HCT116 (cell line): Measurements from ENCODE around the gene EIF4A3. TPM values are rescaled to one million over a fixed set of nuclear protein-coding genes. Genes with fewer than 3 reads are reported as not detected.

ENCODE experiments used
- ATAC-seq: fragments of 200-7000 bp; cut with Tn5 transposase; 2 replicates; pipeline ENCODE4 v1.9.1; 2020; ENCODE audit warnings: mild to moderate bottlenecking, moderate library complexity
- BruUV-seq: library from RNA; stranded (reverse); fragments of 400-500 nt; replicated peaks from 2 replicates; lab custom pipeline; 2021; lab: Mats Ljungman, UMichigan
- CTCF ChIA-PET: fragments of 300-600 bp; sonication (Branson Sonifier 250); formaldehyde crosslinking; loops from one replicate; lab custom pipeline; 2021; ENCODE audit warnings: antibody characterized with exemption; lab: Charles Lee
- POLR2A ChIA-PET: fragments of 300-600, 350-600 bp; sonication (Branson Sonifier 250); formaldehyde crosslinking; loops from one replicate; lab custom pipeline; 2021; ENCODE audit warnings: antibody characterized with exemption; lab: Charles Lee
- RAD21 ChIA-PET, 2 experiments: fragments of 300-600 bp; sonication (Branson Sonifier 250); formaldehyde crosslinking; loops; one replicate each; lab custom pipeline; 2023; ENCODE audit warnings: low total read pairs in 2 of 2; ENCODE audit not compliant: uncharacterized antibody in 2 of 2, unreplicated experiment in 2 of 2, low non-redundant PET in 1 of 2; lab: Charles Lee
- DNase-seq: peaks from one replicate; pipeline ENCODE4 v3.0.0-alpha.2; 2010; ENCODE audit warnings: low read depth, low spot score
- H2AFZ ChIP-seq: fragments of 200-600 bp; shearing (Covaris generic), sonication (generic); 2 replicates; pipeline ENCODE4 v1.6.1; 2017; ENCODE audit warnings: low read depth, mixed run types, mixed read lengths, antibody characterized with exemption, low read length; ENCODE audit not compliant: poor library complexity, severe bottlenecking
- H3K27ac ChIP-seq: 2 replicates; pipeline ENCODE4 v1.5.1; 2012; ENCODE audit warnings: low read depth, low read length
- H3K27me3 ChIP-seq: fragments of 200-600 bp; sonication (generic); 2 replicates; pipeline ENCODE4 v1.6.1; 2016; ENCODE audit warnings: mixed run types, low read length, mixed read lengths; ENCODE audit not compliant: insufficient read depth
- H3K36me3 ChIP-seq, 2 experiments: fragments of 200-500 bp in 1 of 2; fragments of 200-600 bp in 1 of 2; sonication (Bioruptor generic) in 1 of 2; sonication (generic) in 1 of 2; 2 replicates each; pipeline versions ENCODE4 v1.5.1 to v1.6.1; 2014 to 2016; ENCODE audit warnings: low read length in 2 of 2, inconsistent platforms in 1 of 2, mixed read lengths in 1 of 2, mixed run types in 1 of 2; ENCODE audit not compliant: insufficient read depth in 2 of 2, control insufficient read depth in 1 of 2
- H3K4me1 ChIP-seq, 2 experiments: fragments of 200-600 bp in 1 of 2; sonication (generic) in 1 of 2; 2 replicates each; pipeline versions ENCODE4 v1.5.1 to v1.6.1; 2012 to 2017; ENCODE audit warnings: low read length in 2 of 2, inconsistent platforms in 1 of 2, mild to moderate bottlenecking in 1 of 2, mixed read lengths in 1 of 2, mixed run types in 1 of 2, moderate library complexity in 1 of 2; ENCODE audit not compliant: insufficient read depth in 2 of 2, control insufficient read depth in 1 of 2
- H3K4me2 ChIP-seq: fragments of 200-600 bp; sonication (generic); 2 replicates; pipeline ENCODE4 v1.6.1; 2017; ENCODE audit warnings: mixed run types, low read length, mixed read lengths
- H3K4me3 ChIP-seq, 2 experiments: fragments of 200-600 bp in 1 of 2; sonication (generic) in 1 of 2; replicated peaks in 1 of 2; 2 replicates each; pipeline ENCODE4 v1.5.1; 2011 to 2016; ENCODE audit warnings: low read length in 2 of 2, control low read depth in 1 of 2, low read depth in 1 of 2, mild to moderate bottlenecking in 1 of 2, mixed read lengths in 1 of 2, mixed run types in 1 of 2
- H3K79me2 ChIP-seq: fragments of 200-600 bp; sonication (generic); 2 replicates; pipeline ENCODE4 v1.6.1; 2017; ENCODE audit warnings: mild to moderate bottlenecking, mixed run types, low read length, moderate library complexity, mixed read lengths; ENCODE audit not compliant: insufficient read depth
- H3K9ac ChIP-seq: fragments of 200-600 bp; sonication (generic); 2 replicates; pipeline ENCODE4 v1.6.1; 2016; ENCODE audit warnings: low read length, mixed read lengths
- H3K9me2 ChIP-seq: fragments of 200-600 bp; sonication (generic), shearing (Covaris generic); 2 replicates; pipeline ENCODE4 v1.6.1; 2017; ENCODE audit warnings: mixed run types, mild to moderate bottlenecking, moderate library complexity; ENCODE audit not compliant: insufficient read depth
- H3K9me3 ChIP-seq, 2 experiments: fragments of 200-500 bp in 1 of 2; fragments of 200-600 bp in 1 of 2; sonication (Bioruptor generic) in 1 of 2; sonication (generic) in 1 of 2; 2 replicates each; pipeline ENCODE4 v1.6.1; 2014 to 2017; ENCODE audit warnings: low read length in 2 of 2, mixed read lengths in 2 of 2, inconsistent platforms in 1 of 2, low read depth in 1 of 2, mild to moderate bottlenecking in 1 of 2, mixed run types in 1 of 2, moderate library complexity in 1 of 2; ENCODE audit not compliant: control insufficient read depth in 1 of 2, insufficient read depth in 1 of 2
- H4K20me1 ChIP-seq: fragments of 200-600 bp; sonication (generic), shearing (Covaris generic); 2 replicates; pipeline ENCODE4 v1.6.1; 2017; ENCODE audit warnings: mixed run types, mild to moderate bottlenecking, moderate library complexity; ENCODE audit not compliant: insufficient read depth
- ATF3 ChIP-seq: IDR thresholded peaks from 2 replicates; pipeline ENCODE4 v1.6.1; 2012
- CBX3 ChIP-seq: IDR thresholded peaks from 2 replicates; pipeline ENCODE4 v1.6.1; 2012; ENCODE audit warnings: low read depth
- EGR1 ChIP-seq: IDR thresholded peaks from 2 replicates; pipeline ENCODE4 v1.6.1; 2012; ENCODE audit warnings: low read depth
- ELF1 ChIP-seq: IDR thresholded peaks from 2 replicates; pipeline ENCODE4 v1.6.1; 2012; ENCODE audit warnings: low read depth, borderline replicate concordance
- EZH2 ChIP-seq: fragments of 200-600 bp; sonication (generic); IDR thresholded peaks from 2 replicates; pipeline ENCODE4 v1.6.1; 2017; ENCODE audit warnings: antibody characterized with exemption, mixed run types
- EZH2phosphoT487 ChIP-seq: fragments of 200-600 bp; IDR thresholded peaks from 2 replicates; pipeline ENCODE4 v1.6.1; 2018; ENCODE audit warnings: antibody characterized with exemption, borderline replicate concordance
- JUND ChIP-seq: IDR thresholded peaks from 2 replicates; pipeline ENCODE4 v1.6.1; 2012
- POLR2A ChIP-seq: IDR thresholded peaks from 2 replicates; pipeline ENCODE4 v1.7.0; 2011; ENCODE audit warnings: borderline replicate concordance; ENCODE audit not compliant: insufficient read depth, insufficient read length; ENCODE audit errors: extremely low read depth
- POLR2AphosphoS5 ChIP-seq: IDR thresholded peaks from 2 replicates; pipeline ENCODE4 v1.6.1; 2011; ENCODE audit warnings: mild to moderate bottlenecking, low read depth, low read length, moderate library complexity
- RAD21 ChIP-seq: IDR thresholded peaks from 2 replicates; pipeline ENCODE4 v1.6.1; 2012; ENCODE audit warnings: low read depth, mild to moderate bottlenecking
- SRF ChIP-seq: IDR thresholded peaks from 2 replicates; pipeline ENCODE4 v1.6.1; 2012; ENCODE audit warnings: low read depth
- YY1 ChIP-seq: IDR thresholded peaks from 2 replicates; pipeline ENCODE4 v1.6.1; 2011; ENCODE audit warnings: low read length, low read depth, moderate library complexity, mild to moderate bottlenecking; ENCODE audit not compliant: insufficient replicate concordance; ENCODE audit errors: extremely low read depth
- ZBTB33 ChIP-seq: IDR thresholded peaks from 2 replicates; pipeline ENCODE4 v1.6.1; 2011; ENCODE audit warnings: mild to moderate bottlenecking, low read length, moderate library complexity; ENCODE audit not compliant: insufficient replicate concordance; ENCODE audit errors: extremely low read depth
- intact Hi-C: fragments of 100-400 bp; cut with micrococcal nuclease; formaldehyde crosslinking; loops from 2 replicates; pipeline ENCODE4 v1.10.0; 2022
- total RNA-seq: library from RNA; stranded (reverse); gene quantifications from one replicate; pipeline ENCODE4 v1.2.1, GENCODE V29; 2021; ENCODE audit not compliant: unreplicated experiment

EIF4A3 gene
- total RNA-seq, 1 experiment from 2014 or later, result 248 TPM

- no peaks in the 10 kb centered on the region for H3K27me3 ChIP-seq
- DNase-seq (no peak), ATAC-seq (no peak)
- no TSS peak for BruUV-seq
- intact Hi-C loops, result no loop called here
- CTCF ChIA-PET, result no interaction called here
- no peaks in the 10 kb centered on the region for H4K20me1 ChIP-seq
- no peaks in the 10 kb centered on the region for H3K79me2 ChIP-seq
- no peak overlapping the region for H3K27ac ChIP-seq
- no peak overlapping the region for H3K9ac ChIP-seq
- no peak for TF ChIP-seq CBX3
- TF ChIP-seq EZH2, result no peak
- TF ChIP-seq SRF, result no peak
- no peak for TF ChIP-seq POLR2A
- TF ChIP-seq ATF3, result no peak
- TF ChIP-seq RAD21, result no peak
- no peak for TF ChIP-seq JUND
- TF ChIP-seq ELF1, result no peak
- no peak for TF ChIP-seq POLR2AphosphoS5
- TF ChIP-seq EGR1, result no peak
- no peak for TF ChIP-seq EZH2phosphoT487
- TF ChIP-seq ZBTB33, result no peak
- TF ChIP-seq YY1, result no peak
- H3K9me2 ChIP-seq, result no peaks in the 10 kb centered on the region
- H2AFZ ChIP-seq, result no peak overlapping the region
- peaks cover 0 to 16% of the 10 kb centered on the region in 2 experiments; a peak in 1 of 4 replicates for H3K4me1 ChIP-seq
- no peaks in the 10 kb centered on the region for H3K36me3 ChIP-seq
- H3K4me2 ChIP-seq, result no peak overlapping the region
- no peaks in the 10 kb centered on the region for H3K9me3 ChIP-seq
- no peak overlapping the region for H3K4me3 ChIP-seq
- RAD21 ChIA-PET, result no interaction called here
- POLR2A ChIA-PET, result no interaction called here
Observed at GRCh38 chr17:80185968-80186367, 39.0 kb upstream of the EIF4A3 start.
